ENCODE results near the gene CASP4. TPM values are rescaled to one million over a fixed set of nuclear protein-coding genes. Genes with fewer than 3 reads are reported as not detected.

The CASP4 gene
- total and polyA plus RNA-seq, 10 donors = 98.1 to 309 (median 132) TPM

- Histone ChIP-seq H3K27me3 (replicated peaks in 1 of 7) (no peaks in the 10 kb centered on the region), H3K36me3 (no peaks in the 10 kb centered on the region), H3K4me3 (peak overlapping the region; percentile 16 to 63 (median 32)), H3K9me3 (peaks cover 0 to 7% (median 0%) of the 10 kb centered on the region in 8 donors), H3K4me1 (peaks cover 0 to 71% (median 17%) of the 10 kb centered on the region in 6 donors), H3K27ac (peak overlapping the region; percentile 45 to 83 (median 74))
- intact Hi-C loops (cut with DNase I; ENCODE audit: low total_unique reads) = no loop called here
- no peak for DNase-seq
- no peak for TF ChIP-seq POLR2AphosphoS5 (IDR thresholded peaks at IDR 0.05)
- TF ChIP-seq, protein P1, sequence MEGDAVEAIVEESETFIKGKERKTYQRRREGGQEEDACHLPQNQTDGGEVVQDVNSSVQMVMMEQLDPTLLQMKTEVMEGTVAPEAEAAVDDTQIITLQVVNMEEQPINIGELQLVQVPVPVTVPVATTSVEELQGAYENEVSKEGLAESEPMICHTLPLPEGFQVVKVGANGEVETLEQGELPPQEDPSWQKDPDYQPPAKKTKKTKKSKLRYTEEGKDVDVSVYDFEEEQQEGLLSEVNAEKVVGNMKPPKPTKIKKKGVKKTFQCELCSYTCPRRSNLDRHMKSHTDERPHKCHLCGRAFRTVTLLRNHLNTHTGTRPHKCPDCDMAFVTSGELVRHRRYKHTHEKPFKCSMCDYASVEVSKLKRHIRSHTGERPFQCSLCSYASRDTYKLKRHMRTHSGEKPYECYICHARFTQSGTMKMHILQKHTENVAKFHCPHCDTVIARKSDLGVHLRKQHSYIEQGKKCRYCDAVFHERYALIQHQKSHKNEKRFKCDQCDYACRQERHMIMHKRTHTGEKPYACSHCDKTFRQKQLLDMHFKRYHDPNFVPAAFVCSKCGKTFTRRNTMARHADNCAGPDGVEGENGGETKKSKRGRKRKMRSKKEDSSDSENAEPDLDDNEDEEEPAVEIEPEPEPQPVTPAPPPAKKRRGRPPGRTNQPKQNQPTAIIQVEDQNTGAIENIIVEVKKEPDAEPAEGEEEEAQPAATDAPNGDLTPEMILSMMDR (IDR thresholded peaks at IDR 0.05 in 8 of 11, conservative IDR thresholded peaks at IDR 0.05 in 3 of 11) = no peak
- no peak for TF ChIP-seq POLR2A (IDR thresholded peaks at IDR 0.05)
- 35 to 44% (median 38%) methylated on average over 4 of the region's 4 CpGs for WGBS, 5 donors
Measured at GRCh38 chr11:104917271-104918112, 50.9 kb downstream of the CASP4 start.

DNA sequence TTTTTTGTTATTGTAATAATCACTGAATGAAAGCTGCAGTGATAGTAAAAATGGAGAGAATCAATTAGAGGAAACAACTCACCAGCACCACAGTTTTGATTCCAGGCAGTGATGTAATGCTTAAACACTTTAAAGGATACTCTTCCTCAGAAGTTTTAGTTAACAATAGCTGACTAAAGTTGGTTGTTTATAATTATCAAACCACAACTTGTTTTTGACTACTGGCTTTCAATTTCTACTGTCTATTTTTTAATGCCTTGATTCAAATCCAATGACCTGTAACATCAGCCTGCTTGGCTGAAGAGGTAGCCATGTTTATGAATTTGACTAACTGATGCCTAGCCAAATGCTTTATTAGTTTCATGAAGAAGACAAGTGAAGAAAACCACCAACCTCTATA lies 51.9 kb downstream of the CASP4 start:
- Histone ChIP-seq H3K27me3 (replicated peaks in 1 of 7) (no peaks in the 10 kb centered on the region), H3K4me1 (peaks cover 0 to 78% (median 17%) of the 10 kb centered on the region in 6 donors), H3K4me3 (peak overlapping the region in 4 of 8 donors; percentile 32 to 63 (median 38)), H3K27ac (peak overlapping the region; percentile 45 to 83 (median 70)), H3K36me3 (no peaks in the 10 kb centered on the region), H3K9me3 (peaks cover 0 to 7% (median 0%) of the 10 kb centered on the region in 8 donors)
- DNase-seq = no peak
- TF ChIP-seq, protein P1 (IDR thresholded peaks at IDR 0.05 in 8 of 11, conservative IDR thresholded peaks at IDR 0.05 in 3 of 11) = no peak
- TF ChIP-seq POLR2A (IDR thresholded peaks at IDR 0.05) (no peak), POLR2AphosphoS5 (IDR thresholded peaks at IDR 0.05) (no peak)
- intact Hi-C loops (cut with DNase I; ENCODE audit: low total_unique reads) = no loop called here

DNA sequence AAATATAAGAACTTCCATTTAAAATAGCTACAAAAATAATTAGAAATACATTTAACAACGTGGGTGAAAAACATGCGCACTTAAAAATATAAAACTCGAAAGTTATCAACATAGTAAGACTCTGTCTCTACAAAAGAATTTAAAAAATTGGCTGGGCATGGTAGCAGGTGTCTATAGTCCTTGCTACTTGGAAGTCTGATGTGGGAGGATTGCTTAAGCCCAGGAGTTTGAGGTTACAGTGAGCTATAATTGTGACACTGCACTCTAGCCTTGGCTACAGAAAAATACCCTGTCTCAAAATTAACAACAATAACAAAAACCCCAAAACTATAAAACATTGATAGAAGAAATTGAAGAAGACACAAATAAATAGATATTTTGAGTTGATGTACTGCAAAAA lies 56.3 kb downstream of the CASP4 start:
- H3K9me3 ChIP-seq = no peaks in the 10 kb centered on the region
- no peak overlapping the region for H3K4me3 ChIP-seq
- DNase-seq = no peak
- H3K27me3 ChIP-seq (replicated peaks in 1 of 7) = no peaks in the 10 kb centered on the region
- H3K4me1 ChIP-seq = peaks cover 0 to 53% (median 7%) of the 10 kb centered on the region in 6 donors
- TF ChIP-seq POLR2AphosphoS5 (IDR thresholded peaks at IDR 0.05) = no peak
- TF ChIP-seq POLR2A (IDR thresholded peaks at IDR 0.05) = no peak
- TF ChIP-seq, protein P1 (IDR thresholded peaks at IDR 0.05 in 8 of 11, conservative IDR thresholded peaks at IDR 0.05 in 3 of 11) = no peak
- peaks cover 0 to 13% (median 0%) of the 10 kb centered on the region in 6 donors for H3K36me3 ChIP-seq
- no peak overlapping the region for H3K27ac ChIP-seq
- intact Hi-C loops (cut with DNase I; ENCODE audit: low total_unique reads) = no loop called here
- 88 to 95% (median 92%) methylated on average over 3 of the region's 3 CpGs for WGBS, 5 donors

GRCh38 chr11:104908186-104908531 lies 60.2 kb downstream of the CASP4 start:
- intact Hi-C loops (cut with DNase I; ENCODE audit: low total_unique reads) = no loop called here

More at GRCh38 chr11:104908186-104908531, 60.2 kb downstream of the CASP4 start:
- Histone ChIP-seq H3K4me1 (peaks cover 0 to 14% (median 0%) of the 10 kb centered on the region in 6 donors), H3K36me3 (peaks cover 0 to 28% (median 0%) of the 10 kb centered on the region in 6 donors), H3K27ac (peak overlapping the region in 1 of 8 donors; percentile 16), H3K9me3 (no peaks in the 10 kb centered on the region), H3K27me3 (replicated peaks in 1 of 7) (no peaks in the 10 kb centered on the region), H3K4me3 (no peak overlapping the region)
- WGBS, 5 donors = 79 to 91% (median 85%) methylated on average over 3 of the region's 3 CpGs
- TF ChIP-seq, protein P1 (IDR thresholded peaks at IDR 0.05 in 8 of 11, conservative IDR thresholded peaks at IDR 0.05 in 3 of 11) = no peak
- no peak for TF ChIP-seq POLR2AphosphoS5 (IDR thresholded peaks at IDR 0.05)
- TF ChIP-seq POLR2A (IDR thresholded peaks at IDR 0.05) = no peak
- no peak for DNase-seq
